ENCODE results near the gene COX6B2.

The COX6B2 gene

DNA sequence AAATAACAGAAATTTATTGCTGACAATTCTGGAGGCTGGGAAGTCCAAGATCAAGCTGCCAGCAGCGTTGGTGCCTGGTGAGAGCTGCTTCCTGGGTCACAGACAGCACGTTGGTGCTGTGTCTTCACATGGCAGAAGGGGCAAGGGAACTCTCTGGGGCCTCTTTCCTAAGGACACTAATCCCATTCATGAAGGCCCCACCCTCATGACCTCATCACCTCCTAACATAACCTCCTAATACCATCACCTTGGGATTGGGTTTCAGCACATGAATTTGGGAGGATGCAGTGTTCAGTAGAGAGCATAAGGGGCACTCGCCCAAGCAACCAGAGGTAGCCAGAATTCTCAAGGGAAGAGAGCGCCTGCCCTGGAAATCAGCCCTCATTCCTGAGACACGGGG lies 45.1 kb downstream of the COX6B2 start:
- TF ChIP-seq CTCF (IDR thresholded peaks at IDR 0.05; ENCODE audit: borderline replicate concordance, control extremely low read depth, extremely low read depth, insufficient read depth, missing control alignments): no peak
- DNase-seq (ENCODE audit: low spot score): no peak
- in situ Hi-C loops (cut with MboI; ENCODE audit: low sequenced_read_pairs, unreplicated experiment): no loop called here

DNA sequence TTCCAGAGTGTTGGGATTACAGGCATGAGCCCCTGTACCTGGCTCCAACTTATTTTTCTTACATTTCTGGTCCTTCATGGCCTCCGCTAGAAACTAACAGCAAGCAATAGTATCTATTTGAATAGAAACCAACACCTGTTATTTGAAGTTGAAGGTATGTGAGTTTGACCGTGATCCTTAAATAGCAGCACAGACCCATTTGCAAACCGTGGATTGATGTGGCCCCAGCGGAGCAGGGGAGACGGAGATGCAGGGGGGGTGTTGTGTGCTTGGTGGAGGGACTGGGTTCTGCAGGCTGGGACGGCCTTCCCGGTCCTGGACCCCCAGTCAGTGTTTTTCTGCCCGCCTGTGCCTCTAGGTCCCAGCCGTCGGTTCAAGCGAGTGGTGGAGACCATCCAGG lies 46.2 kb downstream of the COX6B2 start:
- no peak for TF ChIP-seq CTCF (IDR thresholded peaks at IDR 0.05; ENCODE audit: borderline replicate concordance, control extremely low read depth, extremely low read depth, insufficient read depth, missing control alignments)
- no peak for DNase-seq (ENCODE audit: low spot score)
- in situ Hi-C loops (cut with MboI; ENCODE audit: low sequenced_read_pairs, unreplicated experiment): no loop called here

DNA sequence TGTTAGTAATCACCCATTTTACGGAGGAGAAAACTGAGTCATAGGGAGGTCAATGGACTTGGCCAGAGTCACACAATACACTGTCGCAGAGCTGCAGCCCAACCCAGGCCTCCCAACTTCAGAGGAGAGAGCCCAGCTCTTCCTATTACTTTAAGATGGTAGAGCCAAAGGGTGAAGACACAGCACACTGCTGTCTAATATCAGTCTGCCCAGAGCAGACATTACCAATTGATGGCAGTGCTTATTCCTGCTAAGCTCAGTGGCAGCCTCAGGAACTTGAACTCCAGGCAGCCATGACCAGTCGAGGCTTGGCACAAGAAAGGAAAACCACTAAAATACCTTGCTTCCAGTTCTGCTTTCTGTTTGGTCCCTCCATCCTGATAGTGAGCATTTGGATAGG lies 47.8 kb downstream of the COX6B2 start:
- in situ Hi-C loops (cut with MboI; ENCODE audit: low sequenced_read_pairs, unreplicated experiment): no loop called here
- no peak for TF ChIP-seq CTCF (IDR thresholded peaks at IDR 0.05; ENCODE audit: borderline replicate concordance, control extremely low read depth, extremely low read depth, insufficient read depth, missing control alignments)
- no peak for DNase-seq (ENCODE audit: low spot score)

DNA sequence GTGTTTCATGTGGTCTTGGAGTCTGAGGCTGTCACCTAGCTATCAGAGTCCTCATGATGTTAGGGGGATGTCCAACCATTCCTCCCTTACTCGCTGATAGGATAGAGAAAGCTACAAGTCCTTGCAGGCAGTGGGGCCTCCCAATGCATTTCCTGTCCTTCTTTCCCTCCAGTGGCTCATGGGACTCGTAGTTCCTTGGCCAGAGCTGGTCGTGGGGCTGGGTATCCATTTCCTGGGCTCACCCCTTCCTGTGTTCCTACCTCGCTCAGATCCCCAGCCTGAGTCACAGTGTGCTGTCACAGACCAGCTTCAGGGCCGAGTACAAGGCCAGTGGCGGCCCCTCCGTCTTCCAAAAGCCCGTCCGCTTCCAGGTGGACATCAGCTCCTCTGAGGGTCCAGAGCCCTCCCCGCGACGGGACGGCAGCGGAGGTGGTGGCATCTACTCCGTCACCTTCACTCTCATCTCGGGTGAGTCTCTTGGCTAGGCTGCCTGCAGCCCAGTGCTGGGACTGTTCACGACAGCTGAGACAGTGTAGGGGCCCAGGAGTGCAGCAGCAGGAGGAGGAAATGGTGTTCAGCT lies 48.4 kb downstream of the COX6B2 start:
- in situ Hi-C loops (cut with MboI; ENCODE audit: low sequenced_read_pairs, unreplicated experiment): no loop called here
- no peak for DNase-seq (ENCODE audit: low spot score)
- no peak for TF ChIP-seq CTCF (IDR thresholded peaks at IDR 0.05; ENCODE audit: borderline replicate concordance, control extremely low read depth, extremely low read depth, insufficient read depth, missing control alignments)

DNA sequence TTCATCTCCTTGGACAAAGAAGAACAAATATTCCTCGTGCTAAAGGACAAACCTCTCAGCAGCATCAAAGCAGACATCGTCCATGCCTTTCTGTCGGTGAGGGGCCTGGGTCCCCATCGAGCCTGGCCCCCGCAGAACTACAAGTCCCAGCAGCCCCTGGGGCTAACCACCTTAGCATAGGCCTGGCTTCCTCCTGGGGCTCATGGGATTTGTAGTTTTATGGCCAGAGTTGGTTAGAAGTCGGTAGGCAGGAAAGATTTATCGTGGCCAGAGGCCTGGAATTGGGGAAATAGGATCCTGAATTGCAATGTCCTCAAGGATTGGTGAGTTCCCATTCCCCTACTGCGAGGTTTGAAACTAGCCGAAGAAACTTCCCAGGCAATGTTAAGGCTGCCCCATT lies 49.0 kb downstream of the COX6B2 start:
- DNase-seq (ENCODE audit: low spot score): peak; percentile 77
- in situ Hi-C loops (cut with MboI; ENCODE audit: low sequenced_read_pairs, unreplicated experiment): no loop called here
- no peak for TF ChIP-seq CTCF (IDR thresholded peaks at IDR 0.05; ENCODE audit: borderline replicate concordance, control extremely low read depth, extremely low read depth, insufficient read depth, missing control alignments)

- in situ Hi-C loops (cut with MboI; ENCODE audit: low sequenced_read_pairs, unreplicated experiment): no loop called here
- no peak for TF ChIP-seq CTCF (IDR thresholded peaks at IDR 0.05; ENCODE audit: borderline replicate concordance, control extremely low read depth, extremely low read depth, insufficient read depth, missing control alignments)
- DNase-seq (ENCODE audit: low spot score): no peak
Measured at GRCh38 chr19:55304980-55305379, 49.5 kb downstream of the COX6B2 start.
